HG02588 (cell line): ENCODE results near the gene KIF6.
A peak's percentile ranks its signal among the peaks of the same experiment; 100 is the strongest.
"Not testable (repeated sequence)": the region's sequence is repeated elsewhere in the genome, so short reads cannot be mapped to it uniquely, and the experiment has no call there.

Experiments used
- ATAC-seq: cut with Tn5 transposase; IDR thresholded peaks from one replicate; pipeline ENCODE4 v1.9.1; 2021; ENCODE audit warnings: mild to moderate bottlenecking, moderate library complexity; ENCODE audit not compliant: unreplicated experiment

Gene KIF6

GRCh38 chr6:39515006-39515405 is 210.2 kb downstream of the KIF6 start:
- no peak for ATAC-seq

GRCh38 chr6:39509831-39510230 is 215.4 kb downstream of the KIF6 start:
- not testable (repeated sequence) for ATAC-seq

- ATAC-seq, result no peak
These were observed 216.7 kb downstream of the KIF6 start for GRCh38 chr6:39508515-39508914.

- no peak for ATAC-seq
These were observed 217.7 kb downstream of the KIF6 start for GRCh38 chr6:39507331-39507998.

GRCh38 chr6:39502362-39502955 is 222.7 kb downstream of the KIF6 start:
- not testable (repeated sequence) for ATAC-seq

GRCh38 chr6:39499053-39499452 is 226.2 kb downstream of the KIF6 start:
- no peak for ATAC-seq

GRCh38 chr6:39498096-39498495 is 227.1 kb downstream of the KIF6 start:
- no peak for ATAC-seq

- ATAC-seq, result no peak
These were observed 228.3 kb downstream of the KIF6 start for GRCh38 chr6:39496915-39497314.

- no peak for ATAC-seq
These were observed 228.8 kb downstream of the KIF6 start for GRCh38 chr6:39496456-39496855.

GRCh38 chr6:39495640-39496039 is 229.6 kb downstream of the KIF6 start:
- ATAC-seq, result no peak

- no peak for ATAC-seq
These were observed 230.2 kb downstream of the KIF6 start for GRCh38 chr6:39494998-39495397.

GRCh38 chr6:39493777-39494176 is 231.4 kb downstream of the KIF6 start:
- no peak for ATAC-seq

- no peak for ATAC-seq
These were observed 232.0 kb downstream of the KIF6 start for GRCh38 chr6:39493174-39493573.

GRCh38 chr6:39490108-39490507 is 235.1 kb downstream of the KIF6 start:
- ATAC-seq, result no peak

- no peak for ATAC-seq
These were observed 236.8 kb downstream of the KIF6 start for GRCh38 chr6:39488255-39488879.

- ATAC-seq, result no peak
These were observed 240.9 kb downstream of the KIF6 start for GRCh38 chr6:39484276-39484675.

- not testable (repeated sequence) for ATAC-seq
These were observed 245.4 kb downstream of the KIF6 start for GRCh38 chr6:39479819-39480218.

- ATAC-seq, result no peak
These were observed 248.5 kb downstream of the KIF6 start for GRCh38 chr6:39476670-39477069.

- no peak for ATAC-seq
These were observed 249.1 kb downstream of the KIF6 start for GRCh38 chr6:39476151-39476550.

- peak; percentile 53 for ATAC-seq
These were observed 253.1 kb downstream of the KIF6 start for GRCh38 chr6:39471954-39472659.

- ATAC-seq, result no peak
These were observed 254.7 kb downstream of the KIF6 start for GRCh38 chr6:39470506-39470905.

GRCh38 chr6:39468385-39468784 is 256.8 kb downstream of the KIF6 start:
- ATAC-seq, result no peak
